ENCODE data around the gene DUSP18. TPM values are rescaled to one million over a fixed set of nuclear protein-coding genes. Genes with fewer than 3 reads are reported as not detected.

The DUSP18 gene
- polyA plus RNA-seq, 1 of the 3 experiments (the other 2 are of a cell fraction) = 11.7 TPM

GRCh38 chr22:30650508-30651116, 17.1 kb downstream of the DUSP18 start (continued):
- TF ChIP-seq RCOR1 (IDR thresholded peaks at IDR 0.05; ENCODE audit: low read length) (no peak), ZBTB33 (IDR thresholded peaks at IDR 0.05; ENCODE audit: borderline replicate concordance, low read depth) (no peak), MEF2A (IDR thresholded peaks at IDR 0.05; ENCODE audit: borderline replicate concordance, low read depth) (no peak), NRF1 (IDR thresholded peaks at IDR 0.05; ENCODE audit: low read depth, low read length) (no peak)

DNA sequence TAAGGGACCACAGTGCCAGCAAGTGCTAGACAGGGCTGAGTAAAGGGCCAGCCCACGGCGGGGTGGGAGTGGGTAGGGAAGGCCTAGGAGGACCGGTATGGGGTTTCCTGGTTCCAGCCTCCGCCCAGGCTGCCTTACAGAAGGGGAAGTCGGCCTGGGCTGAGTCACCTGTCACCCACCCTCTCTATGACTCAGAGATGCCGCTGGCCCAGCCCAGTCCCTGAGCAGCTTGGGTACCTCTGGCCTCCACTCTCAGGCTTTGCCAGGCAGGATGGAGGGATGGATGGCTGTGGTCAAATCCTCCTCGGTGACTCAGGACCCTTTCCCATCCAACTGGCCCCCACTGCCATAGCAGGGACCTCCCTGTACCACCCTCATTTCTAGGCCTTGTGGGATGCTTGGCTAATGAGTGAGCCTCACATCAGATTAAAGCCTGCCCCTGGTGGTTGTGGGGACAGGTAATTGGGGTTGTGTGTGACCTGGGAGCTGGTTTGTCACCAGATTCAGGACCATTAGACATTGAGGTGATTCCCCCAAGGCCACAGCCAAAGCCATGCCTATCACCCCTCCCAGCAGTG, 18.2 kb downstream of the DUSP18 start:
- 13% methylated on average over 3 of the region's 7 CpGs for WGBS (ENCODE audit: low lambda C conversion rate)
- Histone ChIP-seq H3K4me1 (ENCODE audit: control insufficient read depth in 1 of 2, insufficient read depth in 2 of 2, low read depth in 1 of 2, low read length in 1 of 2) (peaks cover 3 to 5% of the 10 kb centered on the region in 2 experiments; a peak in 1 of 4 replicates), H3K9ac (no peak overlapping the region), H3K9me3 (no peaks in the 10 kb centered on the region), H3K4me2 (peak overlapping the region; percentile 54; the same call in 1 of the 2 replicates), H3K27ac (ENCODE audit: low read depth in 2 of 2, low read length in 1 of 2) (peak overlapping the region in 1 of 2 experiments; percentile 78; a peak in 2 of 4 replicates), H3K36me3 (replicated peaks in 1 of 2; ENCODE audit: control insufficient read depth in 1 of 2, insufficient read depth in 2 of 2, low read length in 1 of 2) (no peaks in the 10 kb centered on the region), H3K9me2 (no peaks in the 10 kb centered on the region), H4K20me1 (ENCODE audit: insufficient read depth) (no peaks in the 10 kb centered on the region), H3F3A (replicated peaks; ENCODE audit: insufficient read depth) (peaks cover 13% of the 10 kb centered on the region), H3K4me3 (ENCODE audit: low read depth in 2 of 2, low read length in 1 of 2) (no peak overlapping the region), H3K27me3 (ENCODE audit: insufficient read depth) (no peaks in the 10 kb centered on the region), H3K79me2 (ENCODE audit: insufficient read depth) (peaks cover 26% of the 10 kb centered on the region), H2AFZ (ENCODE audit: low read depth) (no peak overlapping the region)
- DNase-seq = no peak
- CTCF ChIA-PET = interaction anchor here (0.6 to 1.9 kb wide), 2 partner anchors 14 to 15 kb away, joined by 3 to 6 read pairs; partner anchors contain the start of gene SLC35E4
- POLR2A ChIA-PET = no interaction called here
- TF ChIP-seq, protein P1, sequence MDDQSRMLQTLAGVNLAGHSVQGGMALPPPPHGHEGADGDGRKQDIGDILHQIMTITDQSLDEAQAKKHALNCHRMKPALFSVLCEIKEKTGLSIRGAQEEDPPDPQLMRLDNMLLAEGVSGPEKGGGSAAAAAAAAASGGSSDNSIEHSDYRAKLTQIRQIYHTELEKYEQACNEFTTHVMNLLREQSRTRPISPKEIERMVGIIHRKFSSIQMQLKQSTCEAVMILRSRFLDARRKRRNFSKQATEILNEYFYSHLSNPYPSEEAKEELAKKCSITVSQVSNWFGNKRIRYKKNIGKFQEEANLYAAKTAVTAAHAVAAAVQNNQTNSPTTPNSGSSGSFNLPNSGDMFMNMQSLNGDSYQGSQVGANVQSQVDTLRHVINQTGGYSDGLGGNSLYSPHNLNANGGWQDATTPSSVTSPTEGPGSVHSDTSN (IDR thresholded peaks at IDR 0.05) = peak; percentile 67; the same call in 1 of the 2 replicates
- TF ChIP-seq RXRA (IDR thresholded peaks at IDR 0.05; ENCODE audit: borderline replicate concordance, low read depth) (no peak), GATA2 (CRISPR knock-in tag; IDR thresholded peaks at IDR 0.05) (no peak), RFX5 (IDR thresholded peaks at IDR 0.05; ENCODE audit: low read length) (no peak), FOXM1 (IDR thresholded peaks at IDR 0.05; ENCODE audit: low read depth) (no peak), IRF3 (IDR thresholded peaks at IDR 0.05; ENCODE audit: low read depth, low read length) (no peak), USF1 (IDR thresholded peaks at IDR 0.05; ENCODE audit: borderline replicate concordance, low read depth) (no peak), YY1 (IDR thresholded peaks at IDR 0.05; ENCODE audit: low read depth) (no peak), ZBTB33 (IDR thresholded peaks at IDR 0.05; ENCODE audit: borderline replicate concordance, low read depth) (no peak), GABPA (IDR thresholded peaks at IDR 0.05; ENCODE audit: low read depth) (no peak), TCF12 (IDR thresholded peaks at IDR 0.05) (peak; percentile 61), POLR2AphosphoS5 (IDR thresholded peaks at IDR 0.05; ENCODE audit: low read depth, low read length) (no peak), NFIC (IDR thresholded peaks at IDR 0.05; ENCODE audit: borderline replicate concordance) (peak; percentile 48; the same call in 1 of the 2 replicates), CHD2 (IDR thresholded peaks at IDR 0.05; ENCODE audit: low read length, partially characterized antibody) (no peak), MAX (IDR thresholded peaks at IDR 0.05; ENCODE audit: low read depth) (peak; percentile 53), EZH2phosphoT487 (IDR thresholded peaks at IDR 0.05; ENCODE audit: borderline replicate concordance, low read depth) (no peak), MEF2A (IDR thresholded peaks at IDR 0.05; ENCODE audit: borderline replicate concordance, low read depth) (no peak), FOSL2 (IDR thresholded peaks at IDR 0.05; ENCODE audit: borderline replicate concordance, low read depth) (peak; percentile 98), MXI1 (IDR thresholded peaks at IDR 0.05; ENCODE audit: low read depth, low read length) (no peak)
